ENCODE measurements around the gene CPED1. TPM values are rescaled to one million over a fixed set of nuclear protein-coding genes. Genes with fewer than 3 reads are reported as not detected.

CPED1 gene
- total RNA-seq, 2 experiments from 2014 or later, result not detected

DNA sequence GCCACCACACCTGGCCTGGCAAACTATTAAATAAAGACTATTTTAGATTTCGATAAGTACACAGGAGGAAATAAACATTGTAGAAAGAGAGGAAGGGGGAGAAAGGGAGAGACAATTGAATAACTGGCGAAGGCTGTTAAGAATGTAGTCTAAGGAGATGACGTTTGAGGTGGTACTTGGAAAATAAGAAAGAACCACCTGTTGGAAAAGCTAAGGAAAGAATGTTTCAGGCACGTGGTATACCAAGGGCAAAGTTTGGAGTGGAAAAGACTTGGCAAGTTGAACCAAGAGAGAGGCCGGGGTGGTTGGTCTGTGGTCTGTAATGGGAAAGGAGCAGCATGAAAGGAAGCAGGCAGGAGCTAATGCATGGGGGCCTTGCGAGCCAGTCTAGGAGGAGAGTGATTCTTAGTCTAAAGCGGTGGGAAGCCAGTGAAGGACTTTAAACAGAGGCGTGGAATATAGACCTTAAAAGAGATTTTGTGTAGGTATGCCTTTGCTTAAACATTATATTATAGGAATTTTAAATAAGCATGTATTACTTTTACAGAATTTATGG, 28.5 kb upstream of the CPED1 start:
- H3K36me3 ChIP-seq (ENCODE audit: insufficient read depth, low read length), result peaks cover 53% of the 10 kb centered on the region
- no peaks in the 10 kb centered on the region for H3K79me2 ChIP-seq (ENCODE audit: insufficient read depth, low read depth, low read length)
- no TSS peak for BruUV-seq (replicated peaks)
- POLR2A ChIA-PET, result no interaction called here
- TF ChIP-seq EZH2phosphoT487 (IDR thresholded peaks at IDR 0.05; ENCODE audit: borderline replicate concordance, low read depth, low read length) (no peak), CTCF (conservative IDR thresholded peaks at IDR 0.05; ENCODE audit: low read length) (no peak)
- CTCF ChIA-PET (ENCODE audit: unreplicated experiment), result no interaction called here
- no peaks in the 10 kb centered on the region for H3K9me3 ChIP-seq (ENCODE audit: low read length)
- no peak overlapping the region for H3K4me3 ChIP-seq (ENCODE audit: low read depth, low read length, poor library complexity, severe bottlenecking)
- H3K4me2 ChIP-seq (ENCODE audit: low read length), result no peak overlapping the region
- H4K20me1 ChIP-seq (ENCODE audit: insufficient read depth, low read length), result no peaks in the 10 kb centered on the region
- no peaks in the 10 kb centered on the region for H3K4me1 ChIP-seq (ENCODE audit: insufficient read depth, low read length, poor library complexity, severe bottlenecking)
- no peak for DNase-seq (ENCODE audit: low spot score)
- intact Hi-C loops (cut with micrococcal nuclease; ENCODE audit: unreplicated experiment), result no loop called here
- no peak overlapping the region for H2AFZ ChIP-seq (ENCODE audit: low read length)
- no peak overlapping the region for H3K27ac ChIP-seq (ENCODE audit: low read depth, low read length, poor library complexity, severe bottlenecking)
- H3K9me2 ChIP-seq (ENCODE audit: insufficient read depth, low read length), result no peaks in the 10 kb centered on the region

DNA sequence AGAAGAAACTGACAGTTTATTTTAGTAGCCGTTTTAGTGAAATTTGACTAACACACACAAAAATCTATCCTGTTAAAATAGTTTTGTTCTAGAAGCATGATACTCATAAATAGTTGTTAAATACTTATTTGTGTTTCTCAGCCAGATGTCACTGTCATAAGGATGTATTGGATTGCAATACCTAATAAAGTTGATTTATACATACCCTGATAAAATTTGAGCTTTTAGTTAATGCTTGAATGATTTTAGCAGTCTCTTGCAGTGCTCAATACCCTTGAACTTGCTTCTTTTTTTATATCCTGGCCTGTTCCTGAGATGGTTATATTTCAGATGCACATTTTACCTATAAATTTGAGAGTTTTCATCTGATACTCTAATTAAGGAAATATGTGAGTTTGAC, 27.8 kb upstream of the CPED1 start:
- Histone ChIP-seq H3K4me3 (ENCODE audit: low read depth, low read length, poor library complexity, severe bottlenecking) (no peak overlapping the region), H3K79me2 (ENCODE audit: insufficient read depth, low read depth, low read length) (no peaks in the 10 kb centered on the region), H3K9me2 (ENCODE audit: insufficient read depth, low read length) (no peaks in the 10 kb centered on the region), H3K27ac (ENCODE audit: low read depth, low read length, poor library complexity, severe bottlenecking) (no peak overlapping the region), H3K4me2 (ENCODE audit: low read length) (no peak overlapping the region), H3K9me3 (ENCODE audit: low read length) (no peaks in the 10 kb centered on the region), H3K36me3 (ENCODE audit: insufficient read depth, low read length) (peaks cover 53% of the 10 kb centered on the region), H4K20me1 (ENCODE audit: insufficient read depth, low read length) (no peaks in the 10 kb centered on the region), H2AFZ (ENCODE audit: low read length) (no peak overlapping the region), H3K4me1 (ENCODE audit: insufficient read depth, low read length, poor library complexity, severe bottlenecking) (no peaks in the 10 kb centered on the region)
- ChIA-PET POLR2A (no interaction called here), CTCF (ENCODE audit: unreplicated experiment) (no interaction called here)
- BruUV-seq (replicated peaks), result no TSS peak
- no peak for DNase-seq (ENCODE audit: low spot score)
- TF ChIP-seq CTCF (conservative IDR thresholded peaks at IDR 0.05; ENCODE audit: low read length) (no peak), EZH2phosphoT487 (IDR thresholded peaks at IDR 0.05; ENCODE audit: borderline replicate concordance, low read depth, low read length) (no peak)
- intact Hi-C loops (cut with micrococcal nuclease; ENCODE audit: unreplicated experiment), result no loop called here

DNA sequence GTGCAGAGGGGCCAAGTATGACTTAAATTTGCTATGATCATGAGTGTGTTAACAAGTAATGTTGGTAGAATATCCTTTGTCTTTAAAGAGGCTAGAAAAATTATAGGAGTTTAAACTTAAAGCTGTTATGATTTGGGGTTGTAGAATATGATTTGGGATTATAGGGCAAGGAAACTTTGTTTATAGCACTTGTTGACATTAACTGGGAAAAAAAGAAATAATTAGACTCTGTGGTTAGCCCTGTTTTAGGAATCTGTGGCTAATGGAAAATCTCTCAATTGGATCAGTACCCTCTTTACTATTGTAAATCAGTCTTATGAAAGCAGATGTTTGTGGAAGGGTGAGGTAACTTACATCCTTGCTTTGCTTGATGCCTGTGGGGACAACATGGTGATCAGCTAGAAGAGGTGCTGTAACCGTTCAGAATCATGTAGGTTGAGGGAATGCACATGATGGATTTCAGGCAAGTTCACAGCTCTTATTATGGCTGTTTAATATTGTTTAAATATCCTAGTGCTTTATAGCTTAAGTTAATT, 26.8 kb upstream of the CPED1 start:
- POLR2A ChIA-PET, result interaction anchor here (0.9 kb wide), 1 partner anchor 89 kb away, joined by 4 read pairs; no protein-coding TSS in a partner anchor
- CTCF ChIA-PET (ENCODE audit: unreplicated experiment), result no interaction called here
- Histone ChIP-seq H3K9me2 (ENCODE audit: insufficient read depth, low read length) (no peaks in the 10 kb centered on the region), H4K20me1 (ENCODE audit: insufficient read depth, low read length) (no peaks in the 10 kb centered on the region), H2AFZ (ENCODE audit: low read length) (no peak overlapping the region), H3K9me3 (ENCODE audit: low read length) (no peaks in the 10 kb centered on the region), H3K4me3 (ENCODE audit: low read depth, low read length, poor library complexity, severe bottlenecking) (no peak overlapping the region), H3K4me2 (ENCODE audit: low read length) (no peak overlapping the region), H3K4me1 (ENCODE audit: insufficient read depth, low read length, poor library complexity, severe bottlenecking) (no peaks in the 10 kb centered on the region), H3K36me3 (ENCODE audit: insufficient read depth, low read length) (peaks cover 52% of the 10 kb centered on the region), H3K27ac (ENCODE audit: low read depth, low read length, poor library complexity, severe bottlenecking) (no peak overlapping the region), H3K79me2 (ENCODE audit: insufficient read depth, low read depth, low read length) (no peaks in the 10 kb centered on the region)
- no peak for DNase-seq (ENCODE audit: low spot score)
- intact Hi-C loops (cut with micrococcal nuclease; ENCODE audit: unreplicated experiment), result no loop called here
- no TSS peak for BruUV-seq (replicated peaks)
- no peak for TF ChIP-seq EZH2phosphoT487 (IDR thresholded peaks at IDR 0.05; ENCODE audit: borderline replicate concordance, low read depth, low read length)
- no peak for TF ChIP-seq CTCF (conservative IDR thresholded peaks at IDR 0.05; ENCODE audit: low read length)

All from OCI-LY7 (cell line).